C4-2B (cell line): ENCODE measurements around the gene ENKD1.

Experiments
- H3K27ac ChIP-seq: fragments of 450-650 bp; 2 replicates; pipeline ENCODE4 v1.5.1; 2017
- ZFX ChIP-seq: fragments of 450-650 bp; IDR thresholded peaks from 2 replicates; pipeline ENCODE4 v1.6.1; 2017
- TF ChIP-seq, protein P1 (sequence below): fragments of 450-650 bp; conservative IDR thresholded peaks from 2 replicates; pipeline ENCODE4 v1.5.1; 2017; ENCODE audit warnings: mild to moderate bottlenecking

ENKD1 gene

DNA sequence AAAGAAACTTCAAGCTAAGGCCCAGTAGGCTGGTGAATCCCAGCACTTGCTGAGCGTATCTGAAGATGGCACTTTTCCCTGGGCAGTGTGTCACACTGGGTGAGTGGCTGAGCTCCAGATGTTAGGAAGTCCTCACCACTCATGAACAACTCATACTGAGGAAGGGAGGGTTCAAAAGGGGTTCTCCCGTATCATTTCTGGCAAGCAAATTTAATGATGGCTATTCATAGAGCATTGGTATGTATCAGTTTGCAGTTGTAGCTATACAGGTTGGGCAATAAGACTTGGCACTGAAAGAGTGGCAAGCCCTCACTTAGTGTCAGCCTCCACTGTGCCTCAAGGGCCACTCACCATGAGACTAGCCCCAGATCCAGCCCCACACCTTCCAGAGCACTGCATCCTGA lies 41.8 kb upstream of the ENKD1 start:
- H3K27ac ChIP-seq, result no peak overlapping the region
- no peak for TF ChIP-seq ZFX
- TF ChIP-seq, protein P1, sequence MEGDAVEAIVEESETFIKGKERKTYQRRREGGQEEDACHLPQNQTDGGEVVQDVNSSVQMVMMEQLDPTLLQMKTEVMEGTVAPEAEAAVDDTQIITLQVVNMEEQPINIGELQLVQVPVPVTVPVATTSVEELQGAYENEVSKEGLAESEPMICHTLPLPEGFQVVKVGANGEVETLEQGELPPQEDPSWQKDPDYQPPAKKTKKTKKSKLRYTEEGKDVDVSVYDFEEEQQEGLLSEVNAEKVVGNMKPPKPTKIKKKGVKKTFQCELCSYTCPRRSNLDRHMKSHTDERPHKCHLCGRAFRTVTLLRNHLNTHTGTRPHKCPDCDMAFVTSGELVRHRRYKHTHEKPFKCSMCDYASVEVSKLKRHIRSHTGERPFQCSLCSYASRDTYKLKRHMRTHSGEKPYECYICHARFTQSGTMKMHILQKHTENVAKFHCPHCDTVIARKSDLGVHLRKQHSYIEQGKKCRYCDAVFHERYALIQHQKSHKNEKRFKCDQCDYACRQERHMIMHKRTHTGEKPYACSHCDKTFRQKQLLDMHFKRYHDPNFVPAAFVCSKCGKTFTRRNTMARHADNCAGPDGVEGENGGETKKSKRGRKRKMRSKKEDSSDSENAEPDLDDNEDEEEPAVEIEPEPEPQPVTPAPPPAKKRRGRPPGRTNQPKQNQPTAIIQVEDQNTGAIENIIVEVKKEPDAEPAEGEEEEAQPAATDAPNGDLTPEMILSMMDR, result no peak

DNA sequence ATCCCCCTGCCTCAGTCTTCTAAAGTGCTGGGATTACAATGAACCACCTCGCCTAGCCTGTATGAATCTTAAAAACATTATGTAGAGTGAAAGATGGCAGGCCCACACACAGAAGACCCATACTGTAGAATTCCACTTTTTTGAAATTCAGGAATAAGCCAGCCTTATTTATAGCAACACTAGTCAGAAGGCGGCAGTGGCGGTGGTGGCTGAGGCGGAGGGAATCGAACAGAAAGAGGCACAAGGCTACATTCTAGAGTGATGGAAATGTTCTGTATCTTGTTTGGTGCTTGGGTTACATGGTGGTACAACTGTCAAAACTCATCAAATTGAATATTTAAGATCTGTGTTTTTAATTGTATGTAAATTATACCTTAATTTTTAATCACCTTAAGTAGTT lies 41.2 kb upstream of the ENKD1 start:
- H3K27ac ChIP-seq, result no peak overlapping the region
- TF ChIP-seq, protein P1, result no peak
- TF ChIP-seq ZFX, result no peak

DNA sequence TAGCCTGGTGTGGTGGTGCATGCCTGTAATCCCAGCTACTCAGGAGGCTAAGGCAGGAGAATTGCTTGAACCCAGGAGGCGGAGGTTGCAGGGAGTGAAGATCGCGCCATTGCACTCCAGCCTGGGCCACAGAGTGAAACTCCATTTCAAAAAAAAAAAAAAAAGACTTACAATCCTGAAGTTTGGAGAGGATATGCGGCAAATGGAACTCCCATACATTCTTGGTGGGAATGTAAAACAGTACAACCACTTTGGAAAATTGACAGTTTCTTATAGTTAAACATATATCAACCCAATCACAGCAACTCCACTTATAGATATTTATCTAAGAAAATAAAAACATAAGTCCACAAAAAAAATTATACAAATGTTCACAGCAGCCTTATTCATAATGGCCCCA lies 40.7 kb upstream of the ENKD1 start:
- no peak overlapping the region for H3K27ac ChIP-seq

DNA sequence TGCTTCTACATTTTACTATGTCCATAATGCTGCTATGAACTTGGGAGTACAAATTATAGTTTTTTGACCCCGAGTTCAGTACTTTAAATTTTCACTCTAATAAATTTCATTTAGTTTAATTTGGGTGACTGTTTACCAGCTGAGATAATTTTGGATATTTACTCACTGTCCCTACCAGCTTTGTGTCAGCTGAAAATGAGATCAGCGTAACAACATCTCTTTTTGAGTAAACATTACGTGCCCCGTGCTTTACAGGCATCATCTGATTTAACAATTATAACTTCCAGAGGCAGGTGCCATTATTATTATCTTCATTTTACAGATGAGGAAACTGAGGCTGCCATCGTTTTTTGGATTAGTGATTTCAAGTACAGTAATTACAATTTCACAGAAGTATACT lies 37.6 kb upstream of the ENKD1 start:
- TF ChIP-seq, protein P1, result no peak
- TF ChIP-seq ZFX, result no peak
- H3K27ac ChIP-seq, result no peak overlapping the region

More for the DNA sequence above, 40.7 kb upstream of the ENKD1 start:
- TF ChIP-seq, protein P1, result no peak
- no peak for TF ChIP-seq ZFX

DNA sequence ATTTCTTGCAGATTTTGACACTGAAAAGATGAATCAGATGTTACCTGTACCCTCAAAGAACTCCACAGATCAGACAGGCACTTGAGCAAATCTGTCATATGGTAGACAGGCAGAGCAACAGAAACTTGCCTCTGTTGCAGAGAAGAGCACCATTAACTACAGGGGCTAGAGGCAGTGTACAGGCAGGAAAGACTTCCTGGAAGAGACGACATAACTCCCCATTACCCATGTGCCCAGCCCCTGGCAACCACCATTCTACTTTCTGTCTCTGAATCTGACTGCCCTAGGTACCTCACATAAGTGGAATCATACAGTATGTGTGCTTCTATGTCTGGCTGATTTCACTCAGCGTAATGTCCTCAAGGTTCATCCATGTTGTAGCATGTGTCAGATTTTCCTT lies 37.1 kb upstream of the ENKD1 start:
- TF ChIP-seq, protein P1, result no peak
- TF ChIP-seq ZFX, result no peak
- H3K27ac ChIP-seq, result no peak overlapping the region

DNA sequence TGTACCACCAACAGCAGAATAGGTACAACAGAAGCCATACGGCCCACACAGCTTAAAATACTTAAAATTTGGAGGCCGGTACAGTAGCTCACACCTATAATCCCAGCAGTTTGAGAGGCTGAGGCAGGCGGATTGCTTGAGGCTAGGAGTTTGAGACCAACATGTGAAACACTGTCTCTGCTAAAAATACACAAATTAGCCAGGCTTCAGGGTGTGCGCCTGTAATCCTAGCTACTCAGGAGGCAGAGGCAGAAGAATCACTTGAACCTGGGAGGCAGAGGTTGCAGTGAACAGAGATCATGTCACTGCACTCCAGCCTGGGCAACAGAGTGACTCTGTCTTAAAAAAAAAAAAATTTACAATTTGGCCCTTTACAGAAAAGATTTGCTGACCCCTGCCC lies 35.6 kb upstream of the ENKD1 start:
- H3K27ac ChIP-seq, result no peak overlapping the region; the same call in 1 of the 2 replicates
- TF ChIP-seq, protein P1, result no peak
- TF ChIP-seq ZFX, result no peak

DNA sequence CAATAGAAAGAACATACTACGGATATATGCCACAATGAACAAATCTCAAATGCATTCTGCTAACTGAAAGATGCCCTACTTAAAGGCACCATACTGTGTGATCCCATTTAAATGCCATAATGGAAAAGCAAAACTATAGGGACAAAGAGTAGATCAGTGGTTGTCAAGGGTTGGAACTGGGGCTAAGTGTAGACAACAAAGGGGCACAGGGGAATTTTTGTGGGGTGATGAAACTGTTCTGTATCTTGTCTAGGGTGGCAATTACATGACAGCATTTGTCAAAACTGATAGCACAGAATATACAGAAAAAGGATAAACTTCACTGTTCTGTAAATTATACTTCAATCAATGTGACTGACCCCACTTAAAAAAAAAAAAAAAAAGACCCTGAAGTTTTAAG lies 34.9 kb upstream of the ENKD1 start:
- H3K27ac ChIP-seq, result no peak overlapping the region
- no peak for TF ChIP-seq ZFX
- TF ChIP-seq, protein P1, result no peak
